ENCODE results near the gene NDUFV2.
A peak's percentile ranks its signal among the peaks of the same experiment; 100 is the strongest.
"Not testable (repeated sequence)": the region's sequence is repeated elsewhere in the genome, so short reads cannot be mapped to it uniquely, and the experiment has no call there.

The NDUFV2 gene

DNA sequence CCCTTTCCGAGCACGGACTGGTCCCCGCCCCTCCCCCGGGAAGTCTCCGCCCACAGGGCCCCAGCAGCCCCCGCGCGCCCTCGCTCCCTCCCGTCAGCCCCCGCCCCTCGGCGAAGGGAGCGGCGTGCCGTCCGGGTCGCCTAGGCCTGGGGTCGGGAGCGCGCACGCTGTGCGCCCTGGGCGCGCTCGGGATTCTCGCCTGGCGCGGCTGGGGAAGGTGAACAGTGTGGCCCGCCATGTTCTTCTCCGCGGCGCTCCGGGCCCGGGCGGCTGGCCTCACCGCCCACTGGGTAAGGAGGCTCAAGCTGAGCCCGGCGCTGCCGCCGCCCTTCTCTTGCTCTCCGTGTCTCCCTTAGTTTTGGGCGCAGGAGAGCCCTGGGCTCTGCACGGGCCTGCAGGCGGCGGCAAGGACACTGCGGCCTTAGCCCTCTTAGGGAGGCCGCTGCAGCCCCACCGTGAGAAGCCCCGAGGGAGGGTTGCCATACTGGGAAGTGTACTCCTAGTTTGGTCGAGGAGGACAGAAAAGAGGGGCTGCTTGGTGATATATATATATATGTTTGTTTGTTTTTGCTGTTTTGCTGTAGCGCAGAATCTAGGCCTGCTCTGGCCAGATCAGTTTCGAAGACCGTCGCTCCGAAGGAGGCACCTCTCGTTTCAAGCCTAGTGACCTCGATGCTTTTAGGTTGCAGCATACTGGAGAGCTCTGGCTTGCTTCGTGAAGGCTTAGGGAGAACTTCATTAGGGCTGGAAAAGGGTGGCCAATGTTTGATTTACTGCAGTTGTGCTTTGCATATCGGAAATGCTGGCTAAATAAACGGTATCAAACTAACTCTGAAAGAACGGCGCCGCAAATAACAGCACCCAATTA is at the start of gene NDUFV2:
Gene NDUFV2 (plus strand): TSS at position 192 of the 868 bp plus-strand sequence. CDS start 45 bp downstream, at position 237.
- peak; percentile 94 for DNase-seq (ENCODE audit: low spot score)

DNA sequence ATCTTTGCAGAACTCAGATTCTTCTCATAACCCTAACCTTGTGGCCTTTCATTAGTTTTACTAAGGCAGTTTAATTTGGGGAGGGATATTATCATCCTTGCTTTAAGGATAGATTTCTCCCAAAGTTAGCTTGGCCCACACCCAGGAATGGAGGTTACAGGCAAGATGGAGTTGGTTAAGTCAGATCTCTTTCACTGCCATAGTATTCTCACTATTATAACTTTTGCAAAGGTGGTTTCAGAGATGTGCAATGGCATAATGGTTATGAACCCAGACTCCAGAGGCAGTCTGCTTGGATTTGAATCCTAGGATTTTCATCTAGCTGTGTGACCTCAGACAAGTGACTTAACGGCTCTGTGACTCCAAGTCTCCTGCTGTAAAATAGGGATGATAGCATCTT is 48.7 kb upstream of the NDUFV2 start:
- no peak for DNase-seq (ENCODE audit: low spot score)

DNA sequence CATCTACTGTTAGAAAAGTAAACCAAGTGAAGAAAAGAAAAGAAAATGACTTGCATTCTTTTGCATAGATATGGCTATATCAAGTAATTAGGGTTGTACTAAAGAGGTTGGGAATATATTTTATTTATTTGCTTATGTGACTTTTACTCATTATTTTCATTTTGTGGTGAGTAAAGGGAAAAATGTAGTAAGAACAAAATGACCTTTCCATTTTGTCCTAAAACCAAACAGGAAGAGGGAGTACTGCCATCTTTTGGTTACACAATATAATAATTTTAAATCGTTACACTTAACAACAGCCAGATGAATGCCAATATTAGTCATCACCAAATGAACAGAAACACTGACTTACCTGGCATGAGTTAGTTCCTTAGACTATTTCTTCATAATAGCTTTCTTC is 47.3 kb upstream of the NDUFV2 start:
- DNase-seq (ENCODE audit: low spot score), result peak; percentile 44

GRCh38 chr18:9055626-9056025 is 46.9 kb upstream of the NDUFV2 start:
- no peak for DNase-seq (ENCODE audit: low spot score)

- no peak for DNase-seq (ENCODE audit: low spot score)
Measured at GRCh38 chr18:9057646-9058045, 44.9 kb upstream of the NDUFV2 start.

DNA sequence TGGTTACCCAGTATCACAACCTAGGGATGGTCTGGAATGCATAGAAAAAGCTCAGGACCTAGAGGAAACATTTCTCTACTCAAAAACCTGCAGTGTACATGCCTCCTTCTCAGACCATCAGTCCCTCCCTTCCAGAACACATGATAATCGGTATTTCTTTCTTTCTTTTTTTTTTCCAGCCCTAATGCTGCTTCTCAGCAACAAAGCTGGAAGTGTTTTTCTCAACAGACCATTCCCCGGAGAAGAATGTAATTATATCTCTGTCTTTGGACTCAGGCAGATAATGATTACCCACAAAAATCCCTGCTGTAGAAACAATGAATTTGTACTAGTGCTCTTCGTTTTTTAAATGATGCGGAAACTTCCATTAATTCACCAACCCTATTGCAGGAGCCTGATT is 44.1 kb upstream of the NDUFV2 start:
- DNase-seq (ENCODE audit: low spot score), result no peak

DNA sequence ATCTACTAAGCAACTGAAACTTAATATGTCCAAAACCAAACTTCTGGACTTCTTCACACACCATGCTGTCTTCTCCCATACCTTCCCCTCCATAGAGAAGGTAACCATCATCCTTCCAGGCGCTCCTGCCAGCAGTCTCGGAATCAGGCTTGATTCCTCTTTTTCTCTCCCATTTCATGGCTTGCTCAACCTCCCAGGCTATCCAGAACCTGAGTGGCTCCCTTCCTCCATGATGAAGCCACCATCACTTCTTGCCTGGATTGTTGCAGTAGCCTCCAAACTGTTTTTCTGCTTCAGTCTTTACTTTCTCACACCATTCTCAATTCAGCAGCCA is 40.1 kb upstream of the NDUFV2 start:
- no peak for DNase-seq (ENCODE audit: low spot score)

DNA sequence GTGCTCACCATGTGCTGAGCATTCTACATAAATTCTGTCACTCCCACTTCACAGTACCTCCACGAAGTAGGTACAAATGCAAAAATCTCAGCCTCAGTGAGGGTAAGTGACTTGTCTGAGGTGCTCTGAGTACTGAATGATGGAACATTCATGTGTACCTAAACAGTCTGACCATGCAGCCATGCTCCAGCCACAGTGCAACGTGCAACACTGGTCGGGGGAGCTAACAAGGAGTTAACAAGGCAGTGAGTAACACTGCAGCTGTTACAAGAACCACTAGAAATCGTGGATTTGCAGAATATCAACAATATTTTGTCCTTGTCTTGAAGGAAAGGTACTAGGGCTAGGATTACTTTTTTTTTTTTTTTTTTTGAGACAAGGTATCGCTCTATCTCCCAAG is 36.6 kb upstream of the NDUFV2 start:
- no peak for DNase-seq (ENCODE audit: low spot score)

- DNase-seq (ENCODE audit: low spot score), result no peak
Measured at GRCh38 chr18:9066358-9066757, 36.1 kb upstream of the NDUFV2 start.

- DNase-seq (ENCODE audit: low spot score), result no peak
Measured at GRCh38 chr18:9066817-9067306, 35.6 kb upstream of the NDUFV2 start.

DNA sequence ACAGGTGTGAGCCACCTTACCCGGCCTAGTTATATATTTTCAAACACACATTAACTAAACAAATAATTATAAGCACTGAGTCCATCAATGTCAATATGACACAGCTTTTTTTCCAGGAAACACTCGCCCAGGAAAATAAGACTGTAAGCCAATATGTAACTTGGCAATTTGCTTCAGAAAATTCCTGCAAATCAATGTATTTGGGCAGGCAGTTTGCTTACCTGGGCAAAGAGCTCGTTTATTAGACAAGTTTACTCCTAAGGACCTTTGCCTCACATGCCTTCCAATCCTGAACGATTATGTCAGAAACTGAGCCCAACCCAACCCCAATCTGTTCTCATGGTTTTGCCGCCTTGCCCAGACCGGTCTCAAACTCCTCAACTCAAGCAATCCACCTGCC is 34.7 kb upstream of the NDUFV2 start:
- DNase-seq (ENCODE audit: low spot score), result no peak

DNA sequence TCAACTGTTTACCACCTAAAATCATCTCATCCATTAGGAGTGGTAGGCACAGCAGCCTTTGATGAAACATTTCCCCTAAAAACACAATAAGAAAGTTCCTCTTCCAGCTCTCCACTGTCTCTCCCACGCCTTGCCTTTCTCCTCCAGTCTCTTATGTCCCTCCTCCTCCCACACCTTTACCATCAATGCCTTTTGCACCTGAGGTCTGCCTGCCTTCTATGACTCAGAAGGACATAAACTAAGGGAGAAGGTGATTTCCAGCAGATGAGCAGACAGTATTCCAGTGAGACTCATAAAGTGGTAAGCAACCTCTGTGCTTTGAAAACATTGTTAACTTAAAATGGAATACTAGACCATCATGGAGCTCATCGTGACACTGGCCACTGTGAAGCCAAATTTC is 34.2 kb upstream of the NDUFV2 start:
- DNase-seq (ENCODE audit: low spot score), result no peak

DNA sequence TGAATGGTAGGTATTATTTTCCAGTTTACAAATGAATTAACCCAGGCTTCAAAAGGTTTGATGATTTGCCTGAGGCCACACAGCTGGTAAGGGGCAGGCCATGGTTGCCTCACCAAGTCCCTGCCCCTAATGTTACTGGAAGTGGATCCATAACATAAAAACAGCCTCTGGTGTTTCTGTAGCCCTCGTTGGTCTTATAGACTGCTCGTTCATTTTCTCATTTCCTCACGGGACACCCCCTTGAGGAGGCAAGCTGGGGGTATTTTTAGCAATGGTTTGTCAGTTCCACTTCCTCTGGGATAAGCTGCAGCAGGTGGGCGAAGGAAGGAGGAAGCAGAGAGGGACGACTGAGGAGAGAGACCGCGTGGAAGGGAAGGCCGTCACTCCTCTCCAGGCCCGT is 32.9 kb upstream of the NDUFV2 start:
- no peak for DNase-seq (ENCODE audit: low spot score)

DNA sequence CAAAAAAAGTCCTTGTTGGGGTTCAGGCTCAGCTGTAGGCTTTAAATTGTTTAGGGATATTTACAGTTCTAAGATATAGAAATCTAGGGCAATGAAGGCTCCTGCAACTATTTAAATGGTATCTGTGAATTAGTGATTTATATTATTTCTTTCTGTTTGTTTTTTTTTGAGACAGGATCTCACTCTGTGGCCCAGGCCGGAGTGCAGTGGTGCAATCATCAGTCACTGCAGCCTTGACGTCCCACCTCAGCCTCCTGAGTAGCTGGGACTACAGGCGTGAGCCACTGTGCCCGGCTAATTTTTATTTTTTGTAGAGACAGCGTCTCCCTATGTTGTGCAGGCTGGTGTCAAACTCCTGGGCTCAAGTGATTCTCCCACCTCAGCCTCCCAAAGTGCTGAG is 32.3 kb upstream of the NDUFV2 start:
- no peak for DNase-seq (ENCODE audit: low spot score)

GRCh38 chr18:9079818-9080528 is 22.5 kb upstream of the NDUFV2 start:
- no peak for DNase-seq (ENCODE audit: low spot score)

GRCh38 chr18:9081940-9082339 is 20.6 kb upstream of the NDUFV2 start:
- DNase-seq (ENCODE audit: low spot score), result no peak

- DNase-seq (ENCODE audit: low spot score), result no peak
Measured at GRCh38 chr18:9082711-9083510, 19.6 kb upstream of the NDUFV2 start.

DNA sequence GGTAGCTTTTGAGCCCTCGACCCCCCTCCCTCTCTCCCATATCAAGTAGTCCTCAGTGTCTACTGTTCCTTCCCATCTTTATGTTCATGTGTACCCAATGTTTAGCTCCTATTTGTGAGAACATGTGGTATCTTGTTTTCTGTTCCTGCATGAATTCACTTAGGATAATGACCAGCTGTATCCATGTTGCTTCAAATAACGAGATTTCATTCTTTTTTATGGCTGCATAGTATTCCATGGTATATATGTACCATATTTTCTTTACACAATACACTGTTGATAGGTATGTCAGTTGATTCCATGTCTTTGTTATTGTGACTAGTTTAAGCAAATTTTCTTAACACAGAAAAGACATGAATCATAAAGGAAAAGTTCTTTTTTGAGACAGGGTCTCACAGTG is 16.5 kb upstream of the NDUFV2 start:
- no peak for DNase-seq (ENCODE audit: low spot score)

DNA sequence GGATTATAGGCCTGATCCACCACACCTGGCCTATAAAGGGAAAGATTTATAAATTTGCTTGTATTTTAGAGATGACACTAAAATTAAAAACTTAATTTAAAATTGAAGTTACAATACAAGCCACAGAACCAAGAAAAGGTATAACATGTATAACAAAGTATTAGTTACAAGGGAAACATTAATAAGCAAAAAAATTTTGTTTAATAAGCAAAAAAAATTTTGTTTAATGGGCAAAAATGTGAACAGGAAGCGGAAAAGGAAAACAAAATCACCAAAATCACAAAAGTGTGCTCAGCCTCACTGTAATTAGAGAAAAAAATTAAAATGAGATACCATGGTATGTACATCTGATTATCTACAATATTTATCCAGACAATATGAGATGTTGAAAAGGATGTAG is 15.9 kb upstream of the NDUFV2 start:
- no peak for DNase-seq (ENCODE audit: low spot score)

DNA sequence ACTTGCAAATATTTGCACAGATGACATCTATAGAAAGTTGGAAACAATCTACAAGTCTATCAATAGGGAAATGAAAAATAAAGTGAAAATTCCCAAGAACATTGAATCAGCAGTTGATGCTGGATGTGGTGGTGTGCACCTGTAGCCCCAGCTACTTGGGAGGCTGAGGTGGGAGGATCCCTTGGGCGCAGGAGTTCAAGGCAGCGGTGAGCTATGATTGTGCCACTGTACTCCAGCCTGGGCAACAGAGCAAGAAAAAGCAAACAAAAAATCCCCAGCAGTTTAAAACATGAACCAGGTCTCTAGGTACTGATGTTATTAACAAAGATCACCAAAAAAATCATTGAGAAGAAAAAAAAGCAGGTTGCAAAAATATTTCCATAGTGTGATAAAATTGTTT is 15.4 kb upstream of the NDUFV2 start:
- DNase-seq (ENCODE audit: low spot score), result no peak

GRCh38 chr18:9088252-9088651 is 14.2 kb upstream of the NDUFV2 start:
- DNase-seq (ENCODE audit: low spot score), result no peak

GRCh38 chr18:9088727-9089126 is 13.8 kb upstream of the NDUFV2 start:
- not testable (repeated sequence) for DNase-seq (ENCODE audit: low spot score)

- no peak for DNase-seq (ENCODE audit: low spot score)
Measured at GRCh38 chr18:9090578-9090977, 11.9 kb upstream of the NDUFV2 start.

All from LoVo (cell line).